ENCODE measurements around the gene ASB18.

Gene ASB18

DNA sequence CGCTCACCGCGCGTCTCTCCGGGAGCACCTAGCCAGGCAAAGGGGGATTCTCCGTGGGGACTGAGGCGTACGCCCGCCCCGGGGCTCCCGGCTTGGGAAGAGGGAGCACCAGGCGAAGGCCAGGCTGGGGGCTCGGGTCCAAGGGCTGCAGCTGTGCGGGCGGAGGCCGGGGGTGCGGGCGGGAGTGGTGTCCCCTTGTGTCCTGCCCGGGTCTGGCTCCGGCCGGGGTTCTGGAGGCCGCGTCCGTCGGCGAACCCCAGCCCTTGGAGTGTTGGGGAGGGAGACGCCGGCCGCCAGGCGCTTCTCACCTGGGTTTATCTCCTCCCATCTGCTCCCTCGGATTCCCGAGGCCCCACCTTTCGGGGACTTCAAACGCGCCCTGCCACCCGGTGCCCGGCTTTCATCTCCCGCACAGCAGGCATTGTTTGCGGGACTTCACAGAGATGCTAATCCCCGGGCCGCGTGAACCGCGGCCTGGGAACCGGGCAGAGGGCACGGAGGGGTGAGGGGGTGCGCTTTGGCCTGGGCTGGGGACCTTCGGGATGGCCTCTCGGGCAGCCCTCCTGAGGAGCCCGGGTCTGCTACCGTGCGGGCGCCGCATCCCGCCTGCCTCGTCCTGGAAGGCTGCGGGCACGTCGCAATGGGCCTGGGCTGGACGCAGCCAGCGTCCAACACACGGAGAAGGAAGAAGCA, 91.0 kb downstream of the ASB18 start:
- DNase-seq (ENCODE audit: low spot score) = no peak

DNA sequence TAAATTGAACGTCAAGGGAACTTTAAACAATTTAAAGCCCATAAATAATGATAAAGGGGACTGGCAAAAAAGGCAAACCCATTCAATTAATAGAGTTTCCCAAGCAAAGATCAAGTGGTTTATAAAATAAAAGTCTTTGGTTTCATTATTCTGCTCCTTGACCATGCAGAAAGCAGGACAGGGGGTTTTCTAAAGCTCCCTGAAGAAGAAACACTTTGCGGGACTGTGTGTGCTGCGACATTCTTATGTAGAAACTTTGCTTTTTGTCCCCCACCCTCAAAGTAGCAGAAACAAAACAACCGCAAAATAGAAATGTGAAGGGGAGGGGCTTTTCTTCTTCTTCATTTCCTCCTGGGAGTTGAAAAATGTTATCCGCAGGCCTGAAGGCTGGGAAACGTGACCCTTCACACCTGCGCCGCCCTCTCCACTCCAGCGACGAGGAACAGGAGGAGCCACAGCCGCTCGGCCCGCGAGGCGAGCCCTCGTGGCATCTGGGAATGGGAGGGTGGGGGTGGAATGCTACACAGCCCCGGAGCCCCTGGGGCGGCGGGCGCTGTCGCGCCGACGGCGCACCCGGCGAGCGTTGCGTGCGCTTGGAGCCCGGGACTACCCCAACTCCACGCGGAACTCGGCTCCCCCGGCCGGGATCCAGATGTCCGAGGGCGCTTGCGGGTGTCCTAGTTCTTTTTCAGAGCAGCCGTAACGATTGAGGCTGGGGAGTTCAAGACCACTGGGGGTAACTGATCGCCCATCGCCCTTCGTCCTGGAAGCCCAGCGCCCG, 91.8 kb downstream of the ASB18 start:
- no peak for DNase-seq (ENCODE audit: low spot score)

DNA sequence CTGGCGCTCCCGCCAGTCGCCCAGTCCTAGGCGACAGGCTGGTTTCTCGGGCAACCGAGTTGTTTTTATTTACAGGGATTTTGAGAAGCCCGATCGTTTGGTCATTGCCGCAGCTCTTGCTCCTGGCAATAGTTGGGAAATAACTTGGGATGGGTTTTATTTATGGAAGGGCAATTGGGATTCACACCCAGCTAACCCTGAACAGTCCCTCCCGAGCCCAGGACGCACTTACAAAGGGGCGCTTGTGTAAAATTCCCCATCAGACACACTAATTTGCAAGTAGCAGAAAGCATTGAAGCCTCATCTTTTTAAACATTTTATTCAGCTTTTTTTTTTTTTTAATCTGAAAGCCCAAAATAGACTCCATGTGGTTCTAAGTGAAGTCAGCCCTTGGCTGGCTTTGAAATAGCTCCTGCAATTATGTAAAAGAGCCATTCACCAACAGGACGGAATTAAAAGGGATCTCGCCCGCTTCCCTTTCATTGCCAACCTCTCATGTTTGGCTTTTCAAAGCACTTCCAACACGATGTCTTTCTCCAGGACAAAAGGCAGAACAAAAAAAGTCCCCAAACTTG, 92.4 kb downstream of the ASB18 start:
- DNase-seq (ENCODE audit: low spot score) = no peak

DNA sequence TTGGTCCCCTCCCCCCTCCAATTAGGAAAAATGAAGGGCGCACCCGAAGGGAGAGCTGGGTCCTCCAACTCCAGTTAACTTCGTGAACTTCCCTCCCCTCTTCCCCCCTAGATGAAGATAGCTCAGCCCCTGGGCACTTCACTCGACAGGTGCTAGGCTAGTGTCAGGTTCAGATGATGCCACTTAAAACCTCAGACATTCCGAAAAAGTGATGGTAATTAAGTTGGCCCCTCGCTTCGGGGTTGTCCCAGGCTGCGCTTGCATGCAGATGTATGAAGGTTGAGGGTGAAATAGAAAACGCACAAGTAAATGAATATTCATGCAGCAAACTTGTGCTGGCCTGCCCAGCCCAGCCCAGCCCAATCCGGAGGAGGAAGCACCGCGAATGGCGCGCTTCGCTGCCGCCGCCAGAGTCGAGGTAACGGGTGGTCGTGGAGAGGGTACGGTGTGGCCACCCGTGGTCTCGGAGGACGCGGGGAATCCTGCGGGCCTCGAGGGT, 93.0 kb downstream of the ASB18 start:
- DNase-seq (ENCODE audit: low spot score) = no peak

DNA sequence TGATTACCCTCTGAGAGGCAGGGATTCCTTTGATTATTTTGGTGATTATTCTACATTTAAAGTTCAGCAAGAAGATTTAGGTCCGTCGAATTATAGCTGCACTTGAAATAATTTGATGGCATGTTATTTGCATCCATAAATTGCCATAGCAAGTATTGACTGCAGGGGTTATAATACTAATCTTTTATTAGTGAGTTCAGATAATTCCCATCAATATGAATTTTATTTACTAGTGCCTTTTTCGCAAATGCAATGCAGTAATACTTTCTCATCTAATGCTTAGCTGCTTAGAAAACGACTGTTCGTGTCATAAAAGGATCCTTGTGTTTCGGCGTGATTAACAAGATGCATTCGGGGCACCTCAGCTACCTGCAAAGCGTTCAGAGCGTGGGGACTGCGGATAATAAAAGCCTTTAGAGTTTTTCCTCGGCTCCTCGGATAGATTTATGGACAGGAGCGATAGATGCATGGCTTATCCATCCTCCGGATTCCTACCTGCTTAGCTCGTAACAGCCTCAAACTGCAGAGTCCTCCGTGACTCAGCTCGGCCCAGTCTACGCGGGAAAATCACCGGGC, 93.5 kb downstream of the ASB18 start:
- DNase-seq (ENCODE audit: low spot score) = no peak

DNA sequence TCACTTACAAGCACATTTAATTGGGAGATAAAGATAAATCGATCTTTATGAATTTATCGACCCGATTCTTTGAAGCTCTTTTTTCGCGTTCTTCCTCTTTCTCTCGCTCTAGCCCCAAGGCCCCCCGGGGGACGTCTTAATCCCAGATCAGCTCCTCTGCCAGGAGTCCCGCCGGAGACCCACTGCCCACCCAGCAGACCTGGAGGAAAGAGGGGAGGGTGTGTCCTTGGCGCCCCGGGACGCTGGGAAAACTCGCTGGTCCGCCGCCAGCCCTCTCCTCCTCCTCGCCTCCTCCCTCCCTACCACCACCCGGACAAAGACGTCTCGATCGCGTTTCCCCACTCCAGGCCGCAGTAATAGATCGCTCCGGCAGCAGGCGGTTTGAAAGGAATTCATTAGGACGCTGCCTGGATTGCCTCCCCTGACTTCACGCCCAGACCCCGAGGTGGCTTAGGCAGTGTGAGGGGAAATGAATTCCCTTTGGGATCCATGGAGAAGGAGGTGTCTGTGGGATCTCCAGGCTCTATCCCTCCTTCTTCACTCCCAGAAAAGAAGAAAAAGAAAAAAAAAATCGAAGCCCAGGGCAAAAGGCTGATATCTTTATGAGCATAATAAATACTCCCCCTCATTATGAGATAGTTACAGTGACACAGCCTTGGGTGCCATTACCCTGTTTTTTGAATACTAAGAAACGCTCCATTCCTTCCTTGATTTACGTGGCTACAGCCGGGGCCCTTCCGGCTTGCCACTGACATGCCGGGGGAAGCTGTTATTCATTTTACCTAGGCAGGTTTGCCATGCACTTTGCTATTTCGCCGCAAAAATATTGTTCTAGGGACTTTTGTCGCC, 94.2 kb downstream of the ASB18 start:
- no peak for DNase-seq (ENCODE audit: low spot score)

DNA sequence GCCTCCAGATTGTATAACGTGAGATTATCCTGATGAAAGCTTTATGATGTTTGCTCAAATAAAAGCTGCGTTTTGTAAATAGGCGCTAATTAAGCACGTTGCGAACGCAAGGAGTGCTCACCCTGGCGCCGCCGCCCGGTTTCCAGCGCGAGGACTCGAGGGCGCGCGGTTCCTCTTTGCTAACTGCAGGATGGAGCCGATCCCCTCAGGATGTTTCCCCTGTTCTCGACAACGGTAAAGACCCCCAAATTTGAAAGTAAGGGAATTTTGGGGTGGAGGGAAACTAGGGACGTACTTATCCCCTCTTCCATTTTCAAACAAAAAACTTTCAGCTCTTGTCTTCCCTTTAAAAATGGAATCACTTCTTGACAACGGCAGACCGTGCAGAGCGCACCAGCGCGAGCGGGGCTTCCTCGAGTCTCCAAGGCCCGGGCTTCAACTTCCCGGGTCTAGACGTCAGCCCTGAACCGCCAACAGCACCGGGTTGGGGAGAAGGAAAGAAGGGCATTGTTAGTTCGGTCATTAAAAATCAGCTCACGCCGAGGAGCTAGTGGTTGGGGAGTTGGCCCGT, 95.0 kb downstream of the ASB18 start:
- no peak for DNase-seq (ENCODE audit: low spot score)

DNA sequence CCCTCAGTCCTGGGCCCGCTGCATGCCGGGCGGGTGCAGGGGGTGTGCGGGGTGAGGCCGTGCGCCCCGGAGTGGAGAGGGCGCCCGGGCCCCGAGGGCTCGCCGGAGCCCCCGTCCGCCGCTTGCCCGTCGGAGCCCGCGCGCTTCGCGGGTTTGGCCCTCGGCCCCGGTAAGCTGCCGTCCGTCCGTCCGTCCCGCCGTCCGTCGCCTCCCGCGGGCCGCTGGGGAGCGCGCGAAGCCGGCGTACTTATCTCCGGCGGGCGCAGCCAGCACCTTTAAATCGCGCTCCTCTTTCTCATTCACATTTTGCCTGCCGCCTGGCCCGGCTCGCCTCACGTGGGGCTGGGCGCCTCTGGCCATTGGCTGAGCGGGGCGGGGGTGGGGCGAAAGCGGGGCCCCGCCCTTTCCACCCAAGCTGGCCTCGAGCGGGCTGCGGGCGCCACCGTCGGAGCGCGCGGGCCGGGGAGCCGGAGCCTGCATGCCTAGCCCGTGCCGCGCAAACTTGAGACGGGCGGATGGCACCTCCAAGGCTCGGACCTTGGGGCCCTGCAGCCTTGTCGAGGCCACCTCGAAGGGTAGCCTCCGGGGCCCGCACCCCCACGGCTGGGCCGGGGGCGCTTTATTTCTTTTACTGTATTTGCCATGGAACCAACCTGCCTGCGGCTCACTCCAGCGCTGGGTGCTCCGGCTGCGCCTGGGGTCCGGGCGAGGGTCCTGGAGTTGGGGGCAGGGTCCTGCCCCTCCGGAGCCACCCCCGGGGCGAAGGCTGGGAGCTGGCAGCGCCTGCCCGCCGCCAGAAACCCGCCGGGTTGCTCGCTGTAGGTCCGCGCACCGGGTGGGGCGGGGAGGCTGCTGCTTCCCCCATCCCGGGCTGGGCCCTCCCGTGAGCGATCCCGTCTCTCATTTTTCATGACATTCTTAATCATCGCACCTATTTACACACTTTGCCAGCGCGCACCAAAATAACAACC, 95.8 kb downstream of the ASB18 start, which contains the start of gene GBX2:
TSS of gene GBX2 (minus strand) at position 277 of the 971 bp plus-strand sequence. CDS start 415 bp downstream, outside the sequence.
- peak; percentile 75 for DNase-seq (ENCODE audit: low spot score)

DNA sequence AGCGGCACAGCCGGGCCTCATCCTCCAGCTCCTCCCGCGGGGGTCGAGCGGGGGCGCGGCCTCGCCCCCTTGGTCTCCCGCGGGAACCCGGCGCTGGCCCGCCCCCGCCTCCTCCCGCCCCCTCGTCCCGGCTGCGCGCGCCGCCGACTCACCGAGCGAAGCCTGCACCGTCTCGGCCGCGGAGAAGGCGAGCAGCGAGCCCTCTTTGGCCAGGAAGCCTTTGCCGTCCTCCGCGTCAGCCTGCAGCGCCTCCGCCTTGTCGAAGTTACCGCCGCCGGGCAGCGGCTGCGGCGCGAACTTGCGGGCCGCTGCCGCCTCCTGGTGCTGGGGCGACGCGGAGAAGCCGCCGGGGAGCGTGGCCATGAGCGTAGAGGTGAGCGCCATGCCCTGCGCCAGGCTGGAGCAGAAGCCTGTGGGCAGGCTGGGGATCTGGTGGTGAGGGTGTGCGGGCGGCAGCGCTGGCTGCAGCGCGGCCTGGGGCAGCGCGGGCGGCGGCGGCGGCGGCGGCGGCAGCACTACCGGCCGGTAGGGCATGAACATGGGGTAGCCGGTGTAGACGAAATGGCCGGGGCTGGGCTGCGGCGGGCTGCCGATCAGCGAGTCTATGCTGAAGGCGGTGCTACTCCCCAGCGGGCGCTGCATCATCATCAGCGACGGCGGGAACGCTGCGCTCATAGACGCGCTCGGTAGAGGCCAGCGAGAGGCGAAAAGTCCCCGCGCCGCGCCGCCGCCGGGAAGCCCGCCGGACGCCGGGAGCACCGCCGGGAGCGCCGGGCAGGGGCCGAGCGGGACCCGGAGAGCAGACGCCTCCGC, 96.7 kb downstream of the ASB18 start:
- peak; percentile 35 for DNase-seq (ENCODE audit: low spot score)

DNA sequence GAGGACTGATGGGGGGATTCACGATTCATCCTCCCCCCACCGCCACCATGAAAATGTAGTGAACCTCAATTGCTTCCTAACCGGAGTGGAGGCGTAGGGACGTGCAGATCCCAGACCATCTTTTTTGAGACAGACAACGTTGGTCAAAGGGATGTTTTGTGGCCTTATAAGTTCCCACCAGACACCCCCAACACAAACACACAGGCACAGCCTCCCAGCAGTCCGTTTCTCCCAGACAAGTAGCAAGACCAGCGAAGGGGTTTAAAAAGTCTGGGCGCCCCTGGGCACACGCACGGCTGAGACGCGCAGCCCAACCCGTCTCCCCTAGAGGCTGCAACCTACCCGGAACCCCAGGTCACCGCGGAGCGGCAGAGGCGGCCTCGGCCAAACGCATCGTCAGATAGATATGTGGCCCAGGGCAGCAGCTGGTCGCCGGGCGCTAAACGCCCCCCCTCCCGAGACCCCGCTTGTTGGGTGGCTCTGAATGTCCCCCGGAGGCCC, 97.4 kb downstream of the ASB18 start:
- no peak for DNase-seq (ENCODE audit: low spot score)

DNA sequence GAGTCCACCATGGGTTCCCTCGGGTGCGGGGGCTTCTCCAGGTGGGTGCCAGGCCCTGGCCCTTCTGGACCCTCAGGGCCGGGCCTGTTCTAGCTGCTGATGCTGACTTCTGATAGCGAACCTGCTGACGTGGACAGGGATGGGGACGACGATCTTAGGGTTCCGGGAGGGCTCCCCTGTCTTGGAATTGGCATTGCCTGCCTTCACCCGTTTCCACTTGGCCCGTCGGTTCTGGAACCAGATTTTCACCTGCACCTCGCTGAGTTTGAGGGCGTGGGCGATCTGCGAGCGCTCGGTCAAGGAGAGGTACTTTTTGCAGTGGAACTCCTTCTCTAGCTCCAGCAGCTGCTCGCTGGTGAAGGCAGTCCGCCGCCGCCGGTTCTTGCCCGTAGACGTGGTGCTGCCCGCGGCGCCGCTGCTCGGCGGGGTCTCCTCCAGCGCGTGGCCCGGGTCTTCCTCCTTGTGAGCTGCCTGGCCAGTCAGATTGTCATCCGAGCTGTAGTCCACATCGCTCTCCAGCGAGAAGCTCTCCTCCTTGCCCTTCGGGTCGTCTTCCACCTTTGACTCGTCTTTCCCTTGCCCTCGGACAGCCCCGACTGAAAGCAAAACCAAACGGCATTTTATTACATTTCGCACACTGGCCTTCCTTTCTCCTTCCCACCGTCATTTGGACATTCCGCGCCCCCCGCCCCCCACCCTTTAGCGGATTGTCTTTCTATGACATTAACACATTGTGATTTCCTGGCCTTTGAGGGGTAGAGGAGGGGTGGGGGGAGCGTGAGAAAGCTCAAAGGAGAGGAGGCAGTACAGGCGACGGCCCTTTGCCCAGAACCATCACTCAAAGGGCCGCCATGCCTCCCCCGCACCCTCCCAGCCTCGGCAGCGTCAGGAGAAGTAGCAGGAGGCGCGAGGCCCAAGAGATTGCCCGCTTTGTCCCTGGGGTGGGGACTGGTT, 98.1 kb downstream of the ASB18 start:
- no peak for DNase-seq (ENCODE audit: low spot score)

DNA sequence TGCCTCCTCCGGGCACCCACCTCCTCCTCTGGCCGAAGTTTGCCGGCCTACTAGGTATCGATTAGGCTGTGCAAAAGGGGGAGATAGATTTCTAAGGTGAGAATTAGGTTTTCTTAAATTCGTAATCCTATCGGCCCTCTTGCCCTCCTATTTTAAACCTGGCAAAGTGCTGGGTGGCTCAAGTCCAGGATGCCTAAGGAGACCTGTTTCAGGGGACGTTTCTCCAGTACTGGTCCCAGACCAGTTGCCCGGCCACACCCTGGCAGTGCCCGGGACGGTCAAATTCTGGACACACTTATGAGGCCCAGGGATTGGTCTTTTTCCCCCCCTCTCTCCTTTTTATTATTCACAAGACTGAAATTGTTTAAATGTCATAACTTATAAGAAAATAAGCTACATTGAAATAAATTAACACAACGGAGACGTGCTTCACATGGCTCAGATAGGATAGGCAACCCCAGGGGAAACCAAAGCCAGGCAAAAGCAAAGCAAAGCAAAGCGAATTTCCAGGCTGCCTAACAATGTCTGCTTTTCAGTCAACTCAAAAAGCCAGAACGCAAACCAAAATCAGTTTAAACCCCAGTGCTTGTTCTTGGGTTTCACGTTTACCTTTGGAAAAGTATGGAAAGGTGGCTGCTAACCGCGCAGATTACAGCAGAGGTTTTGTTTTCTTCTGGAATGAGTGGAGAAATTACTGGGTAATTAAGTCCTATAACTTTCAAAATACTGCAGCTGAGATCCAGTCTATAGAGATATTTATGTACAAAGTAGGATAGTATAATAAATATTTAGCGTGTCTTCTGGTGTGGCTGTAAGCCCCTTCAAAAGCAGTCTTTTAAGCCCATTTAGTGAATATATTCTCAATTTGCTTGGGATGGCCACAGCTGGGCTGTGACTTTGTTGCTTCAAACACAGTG, 99.0 kb downstream of the ASB18 start:
- DNase-seq (ENCODE audit: low spot score) = no peak

DNA sequence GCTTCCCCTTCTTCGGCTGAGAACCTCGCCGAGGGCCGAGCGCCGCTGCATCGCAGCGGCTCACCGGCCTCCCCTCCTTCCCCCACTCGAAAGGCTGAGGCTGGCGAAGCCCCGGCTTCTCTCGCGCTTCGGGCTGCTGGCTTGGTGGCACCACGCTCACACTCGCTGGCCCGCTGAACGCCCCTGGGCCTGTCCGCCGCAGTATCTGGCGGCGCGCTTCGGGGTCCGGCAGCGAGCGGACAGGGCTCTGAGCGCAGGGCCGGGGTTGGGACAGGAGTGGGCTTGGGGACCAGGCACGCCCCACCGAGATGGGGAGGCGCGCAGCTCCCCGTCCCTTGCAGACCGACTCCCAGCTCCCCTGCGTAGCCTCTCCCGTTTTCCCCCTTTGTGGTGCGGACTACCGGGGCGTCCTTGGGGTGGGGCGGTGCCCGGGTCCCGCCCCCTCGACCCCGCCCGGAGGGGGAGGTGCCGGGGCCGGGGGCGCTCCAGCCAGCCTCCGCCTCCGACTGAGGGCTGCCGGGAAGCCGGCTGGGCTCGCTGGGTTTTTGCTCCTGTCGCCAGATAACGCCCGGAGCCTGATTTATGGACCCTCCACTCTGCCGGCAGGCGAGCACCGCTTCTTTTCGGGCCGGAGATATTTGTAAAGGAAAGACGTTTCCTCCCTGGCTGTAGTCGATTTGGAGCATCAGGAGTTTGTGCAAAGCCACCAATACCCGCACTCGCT, 99.8 kb downstream of the ASB18 start:
- DNase-seq (ENCODE audit: low spot score) = no peak

DNA sequence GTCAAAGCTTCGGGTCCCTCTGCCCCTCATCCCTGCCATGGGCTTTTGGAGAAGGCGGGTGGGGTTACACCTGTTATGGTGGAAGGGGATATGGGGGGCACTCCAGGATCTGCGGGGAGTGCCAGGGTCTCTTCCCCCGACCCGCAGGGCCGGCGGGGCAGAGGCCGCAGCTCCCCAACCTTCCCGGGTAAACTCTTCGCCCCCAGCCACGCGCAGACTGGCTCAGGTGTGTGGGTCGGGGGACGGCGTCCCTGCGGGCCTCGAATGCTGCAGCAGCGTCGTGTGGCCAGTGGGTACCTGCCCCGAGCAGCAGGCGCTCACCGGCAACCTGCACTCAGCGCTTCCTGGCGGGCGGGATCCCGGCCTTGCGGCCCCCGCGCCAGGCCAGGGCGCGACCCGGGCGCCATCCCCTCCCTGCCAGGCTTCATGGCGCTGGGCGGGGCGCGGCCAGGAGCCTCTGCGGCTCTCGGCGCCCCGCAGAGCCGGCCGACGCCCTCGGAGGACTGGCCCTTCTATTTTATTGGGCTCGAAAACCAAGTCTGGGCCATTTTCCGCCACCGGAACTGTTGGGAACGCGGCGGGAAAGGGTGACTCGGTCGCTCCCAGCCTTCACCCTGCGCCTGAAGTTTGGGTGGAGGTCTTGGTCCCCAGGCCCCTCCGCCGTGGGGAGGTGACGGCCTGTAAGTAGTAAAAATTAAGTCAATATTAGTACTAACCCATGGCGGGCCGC, 100.6 kb downstream of the ASB18 start:
- no peak for DNase-seq (ENCODE audit: low spot score)

DNA sequence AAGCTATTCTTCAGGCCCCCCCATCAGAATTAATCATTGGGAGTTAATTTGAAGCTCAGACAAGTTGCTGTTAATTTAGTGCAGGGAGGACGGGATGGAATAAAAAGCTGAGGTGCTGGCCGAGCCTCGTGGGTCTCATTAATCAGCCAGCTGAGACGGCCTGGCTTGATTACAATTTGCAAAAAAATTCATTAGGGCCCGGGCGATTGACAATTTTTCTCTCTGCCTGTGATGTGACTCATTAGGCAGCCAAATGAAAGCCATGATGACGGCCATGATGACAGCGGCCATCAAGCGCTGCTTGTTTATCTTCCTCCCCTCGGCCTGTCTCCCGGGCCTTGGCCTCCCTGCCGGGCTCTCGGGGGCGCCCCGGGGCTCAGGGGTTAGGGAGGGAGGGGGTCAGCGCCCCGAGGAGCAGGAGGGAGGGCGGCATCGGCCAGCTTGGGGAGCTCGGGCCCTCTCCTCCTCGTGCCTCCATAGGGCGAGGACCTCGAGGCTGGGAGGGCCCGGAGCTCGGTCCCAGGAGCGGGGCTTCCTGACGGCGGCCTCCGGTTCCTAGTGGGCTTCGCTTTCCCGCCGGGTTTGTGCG, 101.2 kb downstream of the ASB18 start:
- no peak for DNase-seq (ENCODE audit: low spot score)
